ENCODE measurements around the gene COX4I1.

The COX4I1 gene

GRCh38 chr16:85844169-85844481 is 44.6 kb downstream of the COX4I1 start:
- DNase-seq: no peak

DNA sequence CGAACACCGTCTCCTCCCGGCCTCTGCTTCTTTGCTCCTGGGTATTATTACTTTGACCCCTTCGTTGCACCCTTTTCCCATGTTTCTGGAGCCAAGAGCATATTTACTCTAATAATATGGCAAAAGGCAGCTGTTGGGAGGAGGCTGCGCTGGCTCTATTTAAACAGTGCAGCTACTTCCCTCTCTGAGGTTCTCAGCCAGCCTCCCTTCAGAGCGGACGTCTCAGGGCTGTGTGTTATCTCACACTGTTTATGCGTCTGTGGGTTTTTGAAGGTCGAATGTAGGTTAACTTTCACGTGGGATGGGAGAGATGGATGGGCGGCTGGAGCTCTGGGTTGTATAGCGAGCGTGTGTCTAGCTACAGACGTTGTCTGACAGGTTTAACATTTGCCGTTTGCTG is 45.3 kb downstream of the COX4I1 start:
- no peak for DNase-seq

- DNase-seq: no peak
Measured at GRCh38 chr16:85845266-85845665, 45.8 kb downstream of the COX4I1 start.

DNA sequence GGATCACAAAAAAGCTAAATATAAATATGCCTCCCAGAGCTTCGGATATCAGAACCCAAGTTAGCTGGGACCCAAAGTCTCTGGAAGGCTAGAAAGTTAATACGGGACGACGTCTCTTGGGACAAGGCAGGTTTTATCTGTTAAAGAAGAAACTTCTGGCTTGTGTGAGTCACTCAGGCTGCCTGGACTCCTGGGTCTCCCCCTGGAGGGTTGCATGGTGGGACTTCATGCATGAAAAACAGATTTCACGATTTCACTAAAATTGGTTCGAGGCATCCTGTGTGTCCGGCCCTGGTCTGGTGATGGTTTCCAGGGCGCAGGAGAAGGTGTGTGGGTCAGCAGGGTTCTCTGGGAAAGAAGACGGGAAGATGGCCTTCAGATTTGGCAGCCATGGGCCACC is 47.0 kb downstream of the COX4I1 start:
- DNase-seq: no peak

DNA sequence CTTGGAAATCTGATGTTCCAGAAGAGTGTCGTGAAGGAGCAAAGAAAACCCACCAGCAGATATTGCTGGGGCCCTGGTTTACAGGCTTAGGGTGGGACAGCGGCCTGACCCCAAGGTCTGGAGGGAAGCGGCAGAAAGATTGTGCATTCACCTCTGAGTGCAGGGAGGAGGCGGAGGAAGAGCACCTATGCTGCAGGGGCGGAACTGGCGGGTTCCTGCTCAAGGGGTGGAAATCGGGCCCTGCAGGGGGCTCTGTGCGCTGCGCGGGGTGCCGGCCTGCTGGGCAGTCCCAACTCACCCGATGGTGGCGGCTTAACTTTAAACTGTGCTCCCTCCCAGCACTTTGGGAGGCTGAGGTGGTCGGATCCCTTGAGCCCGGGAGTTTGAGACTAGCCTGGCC is 47.5 kb downstream of the COX4I1 start:
- DNase-seq: no peak

- DNase-seq: no peak
Measured at GRCh38 chr16:85847681-85848601, 48.4 kb downstream of the COX4I1 start.

DNA sequence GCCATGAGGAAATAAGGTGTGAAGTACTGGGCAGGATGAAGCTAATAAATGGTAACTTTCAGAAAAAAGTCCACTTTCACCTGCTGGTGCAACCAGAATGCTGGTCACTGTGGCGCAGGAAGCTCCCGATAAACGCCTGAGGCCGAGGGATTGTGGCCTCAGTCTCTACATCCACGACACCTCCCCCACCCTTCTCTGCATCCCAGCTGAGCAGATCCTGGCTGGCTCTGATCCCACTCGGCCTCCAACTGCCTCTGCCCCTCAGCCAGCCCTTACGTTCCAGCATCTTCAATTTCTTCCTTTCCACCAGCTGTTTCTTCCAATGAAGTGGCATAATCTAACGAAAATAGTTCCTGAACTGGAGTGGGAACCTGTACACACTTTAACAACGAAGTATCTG is 49.5 kb downstream of the COX4I1 start:
- DNase-seq: no peak

- DNase-seq: no peak
Measured at GRCh38 chr16:85849388-85849787, 49.9 kb downstream of the COX4I1 start.

DNA sequence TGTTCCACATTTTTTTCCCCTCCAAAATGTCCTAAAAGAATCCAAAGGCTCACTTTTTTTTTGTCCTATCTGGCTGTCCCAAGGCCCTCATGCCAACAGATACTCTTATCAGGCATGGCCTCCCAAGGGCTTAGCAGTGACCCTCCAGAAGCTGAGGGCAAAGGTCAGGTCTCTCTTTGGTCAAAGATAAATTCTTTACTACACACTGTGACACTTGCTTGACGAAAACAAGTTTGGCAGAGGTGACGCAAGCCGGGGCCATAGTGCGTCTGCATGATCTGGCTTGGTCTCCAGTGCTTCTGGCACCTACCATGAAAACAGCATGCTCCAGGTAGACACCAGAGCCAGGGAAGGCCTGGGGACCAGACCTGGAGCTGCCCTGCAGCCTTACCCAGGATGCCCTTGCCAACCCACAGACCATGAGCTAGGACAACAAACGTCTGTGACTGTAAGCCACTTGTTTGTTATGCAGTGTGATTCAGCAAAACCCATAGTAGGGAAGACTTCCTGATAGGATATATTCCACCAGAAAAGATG is 50.9 kb downstream of the COX4I1 start:
- DNase-seq: no peak

DNA sequence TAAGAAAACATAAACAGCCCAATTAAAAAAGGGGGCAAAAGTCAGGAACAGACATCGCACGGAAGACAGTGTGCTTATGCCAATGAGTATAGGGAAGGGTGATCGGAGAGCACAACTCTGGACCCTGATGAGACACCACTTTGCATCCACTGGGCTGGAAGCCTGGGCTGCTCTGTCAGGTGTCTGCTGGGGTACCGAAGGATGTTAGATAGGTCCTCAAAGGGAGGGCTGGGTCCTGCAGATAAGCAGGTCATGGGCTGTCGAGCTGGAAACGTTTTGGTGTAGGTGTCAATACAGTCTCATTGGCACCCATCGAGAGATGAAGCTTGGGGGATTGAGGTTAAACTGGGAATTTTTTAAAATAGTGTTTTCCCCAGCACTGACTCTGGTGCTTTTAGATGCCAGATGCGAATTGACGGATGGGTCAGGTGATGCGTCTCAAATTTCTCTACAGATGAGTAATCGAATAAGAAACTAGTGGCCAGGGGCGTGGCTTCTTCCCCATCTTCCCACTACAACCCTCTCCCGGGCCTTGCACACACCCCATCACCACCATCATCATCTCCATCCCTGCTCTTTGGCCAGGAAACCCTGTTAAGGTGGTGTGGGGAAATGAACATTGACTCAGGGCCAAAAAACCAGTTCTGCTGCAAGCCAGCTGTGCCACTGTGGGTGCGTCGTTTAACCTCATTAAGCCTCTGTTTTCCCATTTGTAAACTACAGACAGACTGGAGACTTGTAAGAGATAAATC is 51.7 kb downstream of the COX4I1 start:
- no peak for DNase-seq

GRCh38 chr16:85853547-85854545 is 54.4 kb downstream of the COX4I1 start:
- no peak for DNase-seq

- DNase-seq: no peak
Measured at GRCh38 chr16:85854935-85855334, 55.4 kb downstream of the COX4I1 start.

DNA sequence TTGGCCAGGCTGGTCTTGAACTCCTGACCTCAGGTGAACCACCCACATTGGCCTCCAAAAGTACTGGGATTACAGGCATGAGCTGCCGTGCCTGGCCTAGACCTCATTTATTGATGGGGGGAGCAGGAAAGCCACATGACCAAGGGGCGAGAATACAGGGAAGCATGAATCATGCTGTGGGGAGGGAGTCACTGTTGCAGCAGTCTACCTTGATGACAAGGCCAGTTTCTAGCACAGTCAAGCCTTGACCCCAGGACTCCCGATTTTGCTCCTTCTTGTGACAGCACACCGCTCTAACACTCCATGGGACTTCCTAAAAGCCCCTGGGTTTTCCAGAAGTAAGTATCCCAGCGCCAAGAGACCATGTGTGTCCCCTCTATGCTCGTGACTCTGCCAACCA is 56.6 kb downstream of the COX4I1 start:
- DNase-seq: no peak

DNA sequence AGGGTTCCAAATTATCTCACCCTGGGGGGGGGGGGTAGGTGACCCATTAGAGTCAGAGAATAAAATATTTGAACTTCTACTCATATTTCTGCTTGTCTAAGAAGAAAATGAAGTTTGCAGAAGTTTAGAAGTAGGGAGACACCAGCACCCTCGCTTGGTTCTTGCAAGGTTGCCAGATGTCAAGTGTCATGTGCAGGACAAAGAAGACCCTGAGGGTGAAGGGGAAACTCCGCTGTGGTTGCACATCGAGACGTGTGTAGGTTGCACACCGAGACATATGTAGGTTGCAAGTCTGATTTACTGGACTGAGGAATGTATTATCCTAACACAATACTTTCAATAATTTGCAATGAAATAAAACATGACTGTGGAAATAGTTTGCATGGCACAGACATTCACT is 57.1 kb downstream of the COX4I1 start:
- no peak for DNase-seq

All from activated CD4-positive, alpha-beta T cell treated with anti-CD3 and anti-CD28 coated beads for 48 hours (primary cell).